Spleen (tissue), 7 donors: ENCODE results near the gene SMAD6.

Source experiments
- POLR2AphosphoS5 ChIP-seq, 3 donors: sonication (generic); formaldehyde crosslinking; IDR thresholded peaks; one replicate each; pipeline ENCODE4 v1.5.1; 2017; ENCODE audit warnings: antibody characterized with exemption in 3 of 3
- TF ChIP-seq, protein P1 (sequence below), 11 experiments: fragments of 200-600 bp in 7 of 11; fragments of 450-650 bp in 4 of 11; sonication (generic) in 4 of 11; IDR thresholded peaks in 8 of 11; conservative IDR thresholded peaks in 3 of 11; 1 replicate in 7 of 11; 2 replicates in 4 of 11; pipeline versions ENCODE4 v1.4.0 to v1.8.0; 2016 to 2021; ENCODE audit warnings: antibody characterized with exemption in 11 of 11, inconsistent platforms in 4 of 11, mild to moderate bottlenecking in 1 of 11
- donor health status: DM: no; HTN: no; CAD: no; lungs with moderate emphysema.
- donor health status: DM: no; HTN: no; CAD: no.
- donor health status: DM: no; HTN: no; CAD: no.

DNA sequence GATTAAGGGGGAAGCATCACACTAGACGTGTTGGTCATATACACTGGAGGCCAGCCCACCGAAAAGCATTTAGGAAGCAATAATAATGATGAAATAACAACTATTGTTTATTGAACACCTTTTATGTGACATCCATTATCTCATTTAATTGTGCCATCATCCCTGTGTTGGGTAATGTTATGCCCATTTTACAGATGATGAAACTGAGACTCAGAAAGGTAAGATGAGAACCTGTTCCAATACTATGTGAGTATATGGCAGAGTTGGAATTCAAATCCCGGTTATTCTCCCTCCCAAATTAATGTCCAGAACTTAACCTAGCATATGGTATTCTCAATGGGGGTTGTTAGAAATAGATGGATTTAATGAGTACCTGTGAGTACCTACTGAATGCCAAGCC, 99.2 kb downstream of the SMAD6 start:
- TF ChIP-seq POLR2AphosphoS5 (IDR thresholded peaks at IDR 0.05) = no peak
- TF ChIP-seq, protein P1, sequence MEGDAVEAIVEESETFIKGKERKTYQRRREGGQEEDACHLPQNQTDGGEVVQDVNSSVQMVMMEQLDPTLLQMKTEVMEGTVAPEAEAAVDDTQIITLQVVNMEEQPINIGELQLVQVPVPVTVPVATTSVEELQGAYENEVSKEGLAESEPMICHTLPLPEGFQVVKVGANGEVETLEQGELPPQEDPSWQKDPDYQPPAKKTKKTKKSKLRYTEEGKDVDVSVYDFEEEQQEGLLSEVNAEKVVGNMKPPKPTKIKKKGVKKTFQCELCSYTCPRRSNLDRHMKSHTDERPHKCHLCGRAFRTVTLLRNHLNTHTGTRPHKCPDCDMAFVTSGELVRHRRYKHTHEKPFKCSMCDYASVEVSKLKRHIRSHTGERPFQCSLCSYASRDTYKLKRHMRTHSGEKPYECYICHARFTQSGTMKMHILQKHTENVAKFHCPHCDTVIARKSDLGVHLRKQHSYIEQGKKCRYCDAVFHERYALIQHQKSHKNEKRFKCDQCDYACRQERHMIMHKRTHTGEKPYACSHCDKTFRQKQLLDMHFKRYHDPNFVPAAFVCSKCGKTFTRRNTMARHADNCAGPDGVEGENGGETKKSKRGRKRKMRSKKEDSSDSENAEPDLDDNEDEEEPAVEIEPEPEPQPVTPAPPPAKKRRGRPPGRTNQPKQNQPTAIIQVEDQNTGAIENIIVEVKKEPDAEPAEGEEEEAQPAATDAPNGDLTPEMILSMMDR (IDR thresholded peaks at IDR 0.05 in 8 of 11, conservative IDR thresholded peaks at IDR 0.05 in 3 of 11) = no peak
